ENCODE data around the gene CLDN6.
A peak's percentile ranks its signal among the peaks of the same experiment; 100 is the strongest.

GRCh38 chr16:3020604-3021448, 2.8 kb upstream of the CLDN6 start:
- TF ChIP-seq SNAI2 (CRISPR knock-in tag; IDR thresholded peaks at IDR 0.05) (no peak), OSR1 (CRISPR knock-in tag; IDR thresholded peaks at IDR 0.05) (no peak), ARNTL (CRISPR knock-in tag; IDR thresholded peaks at IDR 0.05; ENCODE audit: borderline replicate concordance, low read depth) (no peak), BACH2 (CRISPR knock-in tag; IDR thresholded peaks at IDR 0.05; ENCODE audit: borderline replicate concordance) (no peak), PATZ1 (CRISPR knock-in tag; IDR thresholded peaks at IDR 0.05; ENCODE audit: borderline replicate concordance) (peak; percentile 98)
